HEK293 (cell line): ENCODE results near the gene BICRA.
A peak's percentile ranks its signal among the peaks of the same experiment; 100 is the strongest.

Source experiments
- KLF7 ChIP-seq: fragments of 450-650 bp; formaldehyde crosslinking; IDR thresholded peaks from 2 replicates; pipeline ENCODE4 v1.5.1; 2016; ENCODE audit warnings: missing biosample characterization, missing genetic modification characterization, borderline replicate concordance
- PRDM10 ChIP-seq: fragments of 450-650 bp; formaldehyde crosslinking; IDR thresholded peaks from 2 replicates; pipeline ENCODE4 v1.5.1; 2016; ENCODE audit warnings: missing biosample characterization, missing genetic modification characterization
- REPIN1 ChIP-seq: fragments of 450-650 bp; formaldehyde crosslinking; IDR thresholded peaks from 2 replicates; pipeline ENCODE4 v1.5.1; 2017; ENCODE audit warnings: missing biosample characterization, missing genetic modification characterization, low read depth
- SP2 ChIP-seq: fragments of 450-650 bp; formaldehyde crosslinking; IDR thresholded peaks from 2 replicates; pipeline ENCODE4 v1.5.1; 2016; ENCODE audit warnings: missing biosample characterization, missing genetic modification characterization
- SP3 ChIP-seq: fragments of 450-650 bp; formaldehyde crosslinking; IDR thresholded peaks from 2 replicates; pipeline ENCODE4 v1.5.1; 2016; ENCODE audit warnings: missing biosample characterization, missing genetic modification characterization
- ZBTB10 ChIP-seq: fragments of 450-650 bp; formaldehyde crosslinking; IDR thresholded peaks from 2 replicates; pipeline ENCODE4 v1.5.1; 2016; ENCODE audit warnings: missing biosample characterization, missing genetic modification characterization
- ZBTB11 ChIP-seq: fragments of 450-650 bp; formaldehyde crosslinking; conservative IDR thresholded peaks from 2 replicates; pipeline ENCODE4 v1.5.1; 2016; ENCODE audit warnings: low read depth, missing biosample characterization, missing genetic modification characterization
- ZBTB17 ChIP-seq: fragments of 450-650 bp; formaldehyde crosslinking; IDR thresholded peaks from 2 replicates; pipeline ENCODE4 v1.5.1; 2016; ENCODE audit warnings: missing biosample characterization, missing genetic modification characterization
- ZBTB7A ChIP-seq: fragments of 450-650 bp; formaldehyde crosslinking; IDR thresholded peaks from 2 replicates; pipeline ENCODE4 v1.5.1; 2016; ENCODE audit warnings: low read depth, missing biosample characterization, missing genetic modification characterization
- ZNF10 ChIP-seq: fragments of 450-650 bp; formaldehyde crosslinking; IDR thresholded peaks from 2 replicates; pipeline ENCODE4 v1.5.1; 2017; ENCODE audit warnings: missing biosample characterization, missing genetic modification characterization
- ZNF266 ChIP-seq: fragments of 450-650 bp; formaldehyde crosslinking; IDR thresholded peaks from 2 replicates; pipeline ENCODE4 v1.5.1; 2016; ENCODE audit warnings: missing biosample characterization, missing genetic modification characterization, low read depth
- ZNF391 ChIP-seq: fragments of 450-650 bp; formaldehyde crosslinking; IDR thresholded peaks from 2 replicates; pipeline ENCODE4 v1.5.1; 2016; ENCODE audit warnings: low read depth, missing biosample characterization, missing genetic modification characterization, borderline replicate concordance
- ZNF394 ChIP-seq: fragments of 450-650 bp; formaldehyde crosslinking; IDR thresholded peaks from 2 replicates; pipeline ENCODE4 v1.5.1; 2016; ENCODE audit warnings: missing biosample characterization, missing genetic modification characterization, mild to moderate bottlenecking, moderate library complexity, borderline replicate concordance
- ZNF518A ChIP-seq: fragments of 450-650 bp; formaldehyde crosslinking; conservative IDR thresholded peaks from 2 replicates; pipeline ENCODE4 v1.5.1; 2016; ENCODE audit warnings: low read depth, missing biosample characterization, missing genetic modification characterization
- ZNF645 ChIP-seq: fragments of 450-650 bp; formaldehyde crosslinking; IDR thresholded peaks from 2 replicates; pipeline ENCODE4; 2016; ENCODE audit warnings: missing biosample characterization, missing genetic modification characterization
- ZNF654 ChIP-seq: fragments of 450-650 bp; formaldehyde crosslinking; IDR thresholded peaks from 2 replicates; pipeline ENCODE4 v1.5.1; 2016; ENCODE audit warnings: low read depth, missing biosample characterization, missing genetic modification characterization
- ZSCAN5A ChIP-seq: fragments of 450-650 bp; formaldehyde crosslinking; IDR thresholded peaks from 2 replicates; pipeline ENCODE4 v1.5.1; 2016; ENCODE audit warnings: missing biosample characterization, missing genetic modification characterization
- ZXDB ChIP-seq: fragments of 450-650 bp; formaldehyde crosslinking; IDR thresholded peaks from 2 replicates; pipeline ENCODE4 v1.5.1; 2016; ENCODE audit warnings: missing biosample characterization, missing genetic modification characterization

The BICRA gene

GRCh38 chr19:47608969-47609905 is at the start of gene BICRA (continued):
- peak; percentile 88 for TF ChIP-seq PRDM10
- TF ChIP-seq ZBTB7A (tag by site-specific recombination) = 0 out of 2 replicates have a peak, but pooled peaks have one; percentile 44
- TF ChIP-seq ZSCAN5A (tag by site-specific recombination) = no peak
- no peak for TF ChIP-seq SP2 (tag by site-specific recombination)
- peak; percentile 74 for TF ChIP-seq ZBTB10 (tag by site-specific recombination)
- TF ChIP-seq REPIN1 (tag by site-specific recombination) = no peak
- TF ChIP-seq KLF7 (tag by site-specific recombination) = no peak
- TF ChIP-seq ZNF645 = no peak
- no peak for TF ChIP-seq ZBTB17 (tag by site-specific recombination)
- TF ChIP-seq ZNF266 (tag by site-specific recombination) = no peak
- TF ChIP-seq ZXDB (tag by site-specific recombination) = peak; percentile 100
- TF ChIP-seq ZNF394 = no peak
- TF ChIP-seq ZNF654 (tag by site-specific recombination) = no peak
- TF ChIP-seq ZNF391 = no peak
- TF ChIP-seq ZNF10 (tag by site-specific recombination) = no peak
- TF ChIP-seq ZBTB11 (tag by site-specific recombination) = no peak
- TF ChIP-seq SP3 (tag by site-specific recombination) = no peak; the same call in 1 of the 2 replicates
- TF ChIP-seq ZNF518A (tag by site-specific recombination) = no peak
